ENCODE data around the gene MITF.

MITF gene

GRCh38 chr3:69961706-69962439 lies 222.6 kb downstream of the MITF start:
- DNase-seq (ENCODE audit: low read depth, low spot score): no peak

- no peak for DNase-seq (ENCODE audit: low read depth, low spot score)
Observed at GRCh38 chr3:69963643-69964042, 224.4 kb downstream of the MITF start.

- no peak for DNase-seq (ENCODE audit: low read depth, low spot score)
Observed at GRCh38 chr3:69967156-69967555, 227.9 kb downstream of the MITF start.

- DNase-seq (ENCODE audit: low read depth, low spot score): no peak
Observed at GRCh38 chr3:69970827-69971226, 231.6 kb downstream of the MITF start.

- DNase-seq (ENCODE audit: low read depth, low spot score): no peak
Observed at GRCh38 chr3:69972672-69973071, 233.4 kb downstream of the MITF start.

GRCh38 chr3:69976021-69976420 lies 236.8 kb downstream of the MITF start:
- DNase-seq (ENCODE audit: low read depth, low spot score): no peak

- DNase-seq (ENCODE audit: low read depth, low spot score): no peak
Observed at GRCh38 chr3:69983546-69984265, 244.4 kb downstream of the MITF start.

GRCh38 chr3:69985266-69985665 lies 246.0 kb downstream of the MITF start:
- no peak for DNase-seq (ENCODE audit: low read depth, low spot score)

GRCh38 chr3:69986419-69986818 lies 247.2 kb downstream of the MITF start:
- no peak for DNase-seq (ENCODE audit: low read depth, low spot score)

- no peak for DNase-seq (ENCODE audit: low read depth, low spot score)
Observed at GRCh38 chr3:69987833-69988232, 248.6 kb downstream of the MITF start.

- no peak for DNase-seq (ENCODE audit: low read depth, low spot score)
Observed at GRCh38 chr3:69993757-69994156, 254.5 kb downstream of the MITF start.

- no peak for DNase-seq (ENCODE audit: low read depth, low spot score)
Observed at GRCh38 chr3:69994919-69995318, 255.7 kb downstream of the MITF start.

GRCh38 chr3:69997631-69998307 lies 258.5 kb downstream of the MITF start:
- no peak for DNase-seq (ENCODE audit: low read depth, low spot score)

GRCh38 chr3:69998759-69999139 lies 259.5 kb downstream of the MITF start:
- DNase-seq (ENCODE audit: low read depth, low spot score): no peak

- DNase-seq (ENCODE audit: low read depth, low spot score): no peak
Observed at GRCh38 chr3:69999140-70000027, 260.1 kb downstream of the MITF start, which contains the start of gene SAMMSON. Gene SAMMSON (plus strand): TSS chr3:69999733.

GRCh38 chr3:70000028-70000410 lies 260.8 kb downstream of the MITF start:
- DNase-seq (ENCODE audit: low read depth, low spot score): no peak

GRCh38 chr3:70000563-70001081 lies 261.4 kb downstream of the MITF start:
- no peak for DNase-seq (ENCODE audit: low read depth, low spot score)

GRCh38 chr3:70003119-70003518 lies 263.9 kb downstream of the MITF start:
- DNase-seq (ENCODE audit: low read depth, low spot score): no peak

GRCh38 chr3:70006089-70006488 lies 266.8 kb downstream of the MITF start:
- no peak for DNase-seq (ENCODE audit: low read depth, low spot score)

GRCh38 chr3:70010346-70010745 lies 271.1 kb downstream of the MITF start:
- no peak for DNase-seq (ENCODE audit: low read depth, low spot score)

GRCh38 chr3:70011582-70011981 lies 272.3 kb downstream of the MITF start:
- no peak for DNase-seq (ENCODE audit: low read depth, low spot score)
